GDM1 (cell line): ENCODE data around the gene TLR2.
A peak's percentile ranks its signal among the peaks of the same experiment; 100 is the strongest.

Experiments used
- DNase-seq: peaks from one replicate; lab custom pipeline; 2025; lab: John Stamatoyannopoulos, UW

TLR2 gene, protein sequence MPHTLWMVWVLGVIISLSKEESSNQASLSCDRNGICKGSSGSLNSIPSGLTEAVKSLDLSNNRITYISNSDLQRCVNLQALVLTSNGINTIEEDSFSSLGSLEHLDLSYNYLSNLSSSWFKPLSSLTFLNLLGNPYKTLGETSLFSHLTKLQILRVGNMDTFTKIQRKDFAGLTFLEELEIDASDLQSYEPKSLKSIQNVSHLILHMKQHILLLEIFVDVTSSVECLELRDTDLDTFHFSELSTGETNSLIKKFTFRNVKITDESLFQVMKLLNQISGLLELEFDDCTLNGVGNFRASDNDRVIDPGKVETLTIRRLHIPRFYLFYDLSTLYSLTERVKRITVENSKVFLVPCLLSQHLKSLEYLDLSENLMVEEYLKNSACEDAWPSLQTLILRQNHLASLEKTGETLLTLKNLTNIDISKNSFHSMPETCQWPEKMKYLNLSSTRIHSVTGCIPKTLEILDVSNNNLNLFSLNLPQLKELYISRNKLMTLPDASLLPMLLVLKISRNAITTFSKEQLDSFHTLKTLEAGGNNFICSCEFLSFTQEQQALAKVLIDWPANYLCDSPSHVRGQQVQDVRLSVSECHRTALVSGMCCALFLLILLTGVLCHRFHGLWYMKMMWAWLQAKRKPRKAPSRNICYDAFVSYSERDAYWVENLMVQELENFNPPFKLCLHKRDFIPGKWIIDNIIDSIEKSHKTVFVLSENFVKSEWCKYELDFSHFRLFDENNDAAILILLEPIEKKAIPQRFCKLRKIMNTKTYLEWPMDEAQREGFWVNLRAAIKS

DNA sequence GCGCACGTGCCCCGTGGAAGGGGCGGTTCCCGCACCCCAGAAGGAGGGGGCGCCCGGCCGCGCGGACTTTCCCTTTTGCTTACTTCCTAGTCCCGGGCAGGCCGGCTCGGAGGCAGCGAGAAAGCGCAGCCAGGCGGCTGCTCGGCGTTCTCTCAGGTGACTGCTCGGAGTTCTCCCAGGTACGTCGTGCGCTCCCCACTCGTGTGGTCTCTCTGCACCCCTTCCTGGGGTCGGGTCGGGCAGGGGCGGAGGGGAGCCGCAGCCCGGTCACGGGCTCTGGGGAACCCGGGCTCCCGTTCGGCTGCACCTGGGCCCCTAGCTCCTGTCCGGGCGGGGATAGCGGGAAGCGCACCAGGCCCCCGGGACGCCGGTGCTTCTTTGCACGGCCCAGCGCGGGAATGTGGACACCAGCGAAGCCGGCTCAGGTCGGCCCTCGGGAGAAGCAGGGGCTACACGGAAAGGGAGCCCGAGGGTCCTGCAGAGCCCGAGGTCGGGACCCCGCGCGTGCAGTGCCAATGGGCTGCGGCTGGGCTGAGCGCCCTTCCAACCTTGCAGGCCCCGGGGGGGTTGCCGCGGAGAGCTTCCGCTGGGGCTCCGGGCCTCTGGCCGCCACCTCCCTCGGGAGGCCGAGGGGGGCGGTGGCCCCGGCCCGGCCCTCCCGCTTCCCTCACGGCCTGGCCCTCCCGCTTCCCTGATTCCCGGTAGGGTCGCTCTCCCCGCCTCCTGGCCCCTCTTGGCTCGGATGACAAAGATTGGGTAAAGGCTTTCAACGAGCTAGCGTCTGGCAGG, at the start of gene TLR2:
Gene TLR2, plus strand, starts transcription at position 99 of the 789 bp plus-strand sequence. CDS start 18,628 bp downstream, outside the sequence.
- no peak for DNase-seq

DNA sequence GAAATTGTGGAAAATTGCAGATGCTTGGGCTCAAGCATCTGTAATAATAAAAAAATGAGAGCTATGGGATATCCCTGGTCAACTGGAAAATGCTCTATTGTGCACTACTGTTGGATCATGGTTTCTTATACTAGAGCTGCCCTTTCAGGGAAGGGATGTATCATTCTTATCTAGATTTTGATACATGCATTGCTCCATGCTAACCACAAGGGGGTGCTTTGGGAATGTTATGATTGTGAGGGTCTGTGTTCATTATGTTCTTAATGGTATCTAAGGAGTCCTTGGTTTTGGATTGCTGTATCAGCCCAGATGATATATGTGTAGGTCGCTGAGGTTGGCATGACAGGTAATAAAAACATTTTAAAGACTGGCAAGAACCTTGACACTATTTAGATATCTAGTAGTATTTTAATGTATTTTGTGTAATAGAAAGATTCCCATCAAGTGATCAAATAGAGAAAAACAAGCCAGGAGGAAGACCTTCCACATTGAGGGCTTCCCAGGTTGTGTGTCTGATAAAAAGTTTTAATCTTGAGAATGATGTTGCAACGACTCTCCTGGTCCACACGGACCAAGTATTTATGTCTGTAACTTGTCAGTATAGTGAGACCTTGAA, 49.2 kb upstream of the TLR2 start:
- no peak for DNase-seq

DNA sequence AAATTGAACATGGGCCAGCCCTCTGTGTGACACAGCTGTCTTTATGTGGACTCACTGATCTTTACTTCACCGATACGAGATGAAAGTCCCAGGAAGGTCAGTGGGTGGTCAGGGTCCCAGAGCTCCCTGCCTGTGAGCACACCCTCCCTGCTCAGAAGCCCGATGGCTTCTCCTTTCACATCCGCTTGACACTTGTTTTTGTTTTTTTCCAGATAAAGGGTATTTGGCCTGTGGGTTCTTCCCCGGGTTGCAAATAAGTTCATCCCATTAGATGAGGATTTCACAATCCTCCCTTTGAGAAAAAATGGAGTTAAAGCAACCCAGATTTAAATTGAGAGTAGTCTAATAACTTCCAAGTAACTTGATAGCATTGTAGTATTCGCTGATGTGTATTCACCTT, 48.2 kb upstream of the TLR2 start:
- DNase-seq: no peak

DNA sequence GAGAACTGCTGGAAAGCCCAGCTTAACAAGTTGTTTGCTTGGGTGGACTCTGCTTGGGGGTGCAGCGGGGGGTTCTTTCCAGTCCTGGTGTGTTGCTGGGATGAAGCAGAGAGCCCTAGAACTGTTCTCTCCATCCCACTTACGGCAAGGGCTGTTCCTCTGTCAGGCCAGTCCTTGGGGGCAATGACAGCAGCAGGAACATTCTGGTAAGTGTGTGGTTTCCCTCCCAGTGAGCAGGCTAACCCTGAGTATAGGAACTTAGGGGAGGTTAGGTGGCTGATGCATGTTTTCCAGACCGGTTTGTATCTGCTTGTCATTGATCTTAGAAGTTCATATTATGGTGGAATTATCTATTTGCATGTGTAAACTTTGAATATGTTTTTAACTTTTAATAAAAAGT, 46.9 kb upstream of the TLR2 start:
- no peak for DNase-seq

DNA sequence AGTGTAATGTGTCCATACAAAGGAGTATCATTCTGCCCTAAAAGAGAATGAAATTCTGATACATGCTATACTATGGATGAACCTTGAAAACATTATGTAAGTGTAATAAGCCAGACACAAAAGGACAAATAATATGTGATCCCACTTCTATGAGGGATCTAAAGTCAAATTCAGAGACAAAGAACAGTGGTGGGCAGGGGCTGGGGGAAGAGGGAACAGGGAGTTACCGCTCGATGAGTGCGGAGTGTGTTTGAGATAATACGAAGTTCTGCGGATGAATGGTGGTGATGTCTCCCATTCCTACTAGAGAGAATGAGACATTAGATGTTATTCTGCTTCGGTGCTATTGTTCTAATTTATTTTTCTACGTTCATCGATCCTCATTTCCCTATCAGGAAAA, 46.1 kb upstream of the TLR2 start:
- DNase-seq: no peak

DNA sequence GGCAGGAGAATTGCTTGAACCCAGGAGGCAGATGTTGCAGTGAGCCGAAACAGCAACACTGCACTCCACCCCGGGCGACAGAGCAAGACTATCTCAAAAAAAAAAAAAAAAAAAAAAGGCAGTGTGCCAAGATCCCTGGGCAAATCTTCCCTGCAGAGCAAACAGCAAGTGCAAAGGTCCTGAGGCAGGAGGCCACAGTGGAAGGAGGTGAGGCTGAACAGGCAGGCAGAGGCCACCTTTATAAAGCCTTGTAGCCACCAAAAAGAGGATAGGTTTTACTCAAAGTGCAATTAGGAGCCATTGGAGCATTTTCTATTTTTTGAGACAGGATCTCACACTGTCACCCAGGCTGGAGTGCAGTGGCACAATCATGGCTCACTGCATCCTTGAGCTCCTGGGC, 45.1 kb upstream of the TLR2 start:
- DNase-seq: no peak

DNA sequence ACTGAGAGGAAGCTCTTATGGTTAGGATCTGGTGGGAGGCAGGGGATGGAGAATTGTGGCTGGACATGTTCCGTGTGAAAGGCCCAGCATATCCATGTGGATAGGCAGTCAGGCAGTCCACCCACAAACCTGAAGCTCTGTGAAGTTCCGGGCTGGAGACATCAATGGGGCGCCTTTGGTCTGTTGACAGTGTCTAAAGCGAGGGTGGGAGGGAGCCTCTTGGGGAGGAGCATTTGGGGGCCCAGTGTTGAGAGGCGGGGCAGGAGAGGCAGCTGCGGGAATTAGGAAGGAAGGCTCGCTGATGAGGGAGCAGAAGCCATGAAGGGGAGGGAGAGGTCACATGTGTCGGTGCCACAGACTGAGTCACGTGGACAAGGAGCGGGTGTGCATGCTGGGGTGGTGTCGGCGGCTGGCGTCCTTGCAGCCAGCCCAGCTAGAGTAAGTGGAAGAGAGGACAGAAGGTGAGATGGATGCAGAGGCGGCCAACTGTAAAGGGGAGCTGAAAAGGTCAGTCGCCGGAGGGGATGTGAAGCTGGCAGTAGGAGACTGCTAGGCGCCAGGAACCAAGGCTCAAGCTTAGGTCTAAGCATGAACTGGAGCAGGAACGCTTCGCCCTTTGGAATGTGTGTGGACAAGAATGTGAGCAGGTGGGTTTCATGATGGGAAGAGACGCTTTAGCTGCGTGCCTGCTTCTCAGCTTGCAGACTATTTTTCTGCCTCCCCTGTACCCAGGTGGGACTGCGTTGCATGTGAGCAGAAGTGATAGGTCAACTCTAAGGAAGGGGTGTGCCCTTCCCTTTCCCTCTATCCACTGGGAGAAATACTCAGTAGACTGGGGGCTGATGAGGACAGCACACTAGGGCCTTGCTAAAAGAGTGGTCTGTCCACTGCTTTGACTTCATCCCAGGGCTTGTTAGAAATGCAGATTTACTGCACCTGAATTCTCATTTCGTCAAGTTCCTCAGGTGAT, 44.0 kb upstream of the TLR2 start:
- no peak for DNase-seq

DNA sequence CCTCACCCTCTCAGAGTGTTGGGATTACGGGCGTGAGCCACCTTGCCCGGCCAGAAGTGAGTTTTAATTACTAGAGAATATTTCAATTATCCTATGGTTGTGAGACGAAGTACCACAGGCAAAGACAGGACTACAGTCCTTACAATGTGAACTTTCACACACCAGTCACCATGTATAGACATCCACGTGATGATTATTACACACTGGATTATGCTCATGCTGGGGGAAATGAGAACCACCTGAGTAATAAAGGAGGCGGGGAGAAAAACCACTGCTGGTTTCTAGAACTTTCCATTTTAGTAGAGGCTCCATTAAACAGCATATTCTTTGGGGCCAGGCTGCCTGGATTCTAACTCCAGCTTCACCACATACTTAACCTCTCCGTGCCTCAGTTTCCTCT, 42.5 kb upstream of the TLR2 start:
- DNase-seq: no peak

DNA sequence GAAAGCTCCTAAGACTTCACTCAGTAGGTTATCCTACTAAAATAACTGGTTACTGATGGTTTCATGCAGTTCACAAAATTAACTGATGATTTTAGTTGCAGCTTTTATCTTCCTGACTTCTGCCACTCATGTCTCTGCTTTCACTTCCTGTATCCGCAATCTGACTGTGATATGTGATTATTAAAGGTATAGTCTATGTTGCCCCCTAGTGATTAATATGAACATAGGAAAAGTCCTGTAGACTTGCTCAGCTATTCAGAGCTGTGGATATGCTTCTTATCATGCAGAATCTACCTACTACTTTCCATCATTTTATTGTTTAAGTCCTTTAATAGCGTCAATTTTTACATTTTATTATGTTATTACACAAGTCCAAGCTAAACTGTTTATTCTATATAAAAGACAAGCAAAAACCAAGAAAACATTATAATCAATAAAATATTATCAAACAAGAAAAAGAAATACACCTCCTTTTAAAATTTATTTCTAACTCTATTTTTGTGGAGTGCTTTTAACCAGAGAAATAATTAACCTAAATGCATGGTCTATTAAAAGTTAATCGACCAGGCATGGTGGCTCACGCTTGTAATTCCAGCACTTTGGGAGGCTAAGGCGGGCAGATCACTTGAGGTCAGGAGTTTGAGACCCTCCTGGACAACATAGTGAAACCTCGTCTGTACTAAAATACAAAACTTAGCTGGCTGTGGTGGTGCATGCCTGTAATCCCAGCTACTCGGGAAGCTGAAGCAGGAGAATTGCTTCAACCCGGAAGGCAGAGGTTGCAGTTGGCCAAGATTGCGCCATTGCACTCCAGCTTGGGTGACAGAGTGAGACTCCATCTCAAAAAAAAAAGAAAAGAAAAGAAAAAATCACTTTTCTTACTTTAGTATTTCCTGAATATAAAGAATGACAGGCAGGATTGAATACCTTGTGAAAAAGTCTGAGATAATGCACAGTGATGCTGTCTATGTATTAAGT, 40.4 kb upstream of the TLR2 start:
- DNase-seq: peak; percentile 18

DNA sequence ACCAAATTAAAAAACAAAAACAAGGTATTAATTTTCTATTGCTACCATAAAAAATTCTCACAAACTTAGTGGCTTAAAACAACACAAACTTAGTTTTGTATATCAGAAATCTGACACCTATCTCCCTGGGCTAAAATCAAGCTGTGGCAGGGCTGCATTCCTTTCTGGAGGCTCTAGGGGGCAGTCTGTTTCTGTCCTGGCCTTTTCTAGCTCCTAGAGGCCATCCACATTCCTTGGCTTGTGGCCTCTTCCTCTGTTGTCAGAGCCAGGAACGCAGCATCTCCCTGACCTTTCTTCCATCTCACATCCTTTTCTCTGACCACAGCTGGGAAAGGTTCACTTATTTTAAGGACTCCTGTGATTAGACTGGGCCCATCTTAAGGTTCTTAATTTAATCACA, 38.9 kb upstream of the TLR2 start:
- no peak for DNase-seq

DNA sequence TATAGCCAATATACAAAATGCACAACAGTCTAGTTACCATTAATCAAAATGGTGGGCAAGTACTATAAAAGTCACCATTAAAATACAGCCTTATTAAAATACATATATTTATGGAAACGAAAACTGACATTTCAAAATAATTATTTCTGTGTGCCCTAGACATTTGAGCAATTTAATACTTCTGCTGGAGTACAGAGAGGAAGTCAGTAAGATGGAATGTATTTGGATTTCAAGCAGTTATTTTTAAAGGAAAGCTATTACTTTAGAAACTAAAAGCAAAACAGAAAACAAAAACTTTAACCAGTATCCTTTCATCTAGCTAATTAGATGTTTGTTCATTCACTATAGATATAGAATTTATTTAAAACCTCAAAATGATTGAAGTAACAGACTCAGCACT, 37.8 kb upstream of the TLR2 start:
- no peak for DNase-seq

DNA sequence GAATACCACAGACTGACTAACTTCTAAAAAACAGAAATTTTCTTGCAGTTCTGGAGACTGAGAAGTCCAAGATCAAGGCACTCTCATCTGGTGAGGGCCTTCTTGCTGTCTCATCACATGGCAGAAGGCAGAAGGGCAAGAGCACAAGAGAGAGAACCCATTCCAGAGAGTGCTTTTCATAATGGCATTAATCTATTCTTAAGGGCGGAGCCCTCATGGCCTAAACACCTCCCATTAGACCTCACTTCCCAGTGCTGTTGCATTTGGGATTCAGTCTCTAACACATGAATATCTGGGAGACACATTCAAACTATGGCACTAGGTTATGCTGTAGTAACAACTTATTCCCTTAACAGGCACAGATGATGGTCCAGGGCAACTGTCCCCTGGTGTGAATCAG, 37.1 kb upstream of the TLR2 start:
- no peak for DNase-seq

DNA sequence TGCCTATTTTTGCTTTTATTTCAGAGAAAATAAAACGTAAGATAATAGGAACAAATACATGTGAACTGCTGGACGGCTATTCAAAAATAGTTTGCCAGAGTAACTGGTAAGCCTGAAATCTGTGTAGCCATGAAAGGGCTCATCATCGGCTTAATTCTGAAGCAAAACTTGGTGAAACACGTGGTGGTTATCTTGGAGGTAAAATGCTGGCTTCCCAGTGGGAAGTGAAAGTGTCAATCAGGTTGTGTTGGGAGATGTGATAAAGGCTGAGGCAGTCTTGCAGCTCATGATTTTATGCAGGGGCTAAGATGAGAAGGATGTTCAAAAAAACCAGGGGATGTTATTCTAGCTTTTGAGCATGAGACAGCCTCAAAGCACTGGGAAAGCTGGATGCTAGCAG, 36.1 kb upstream of the TLR2 start:
- no peak for DNase-seq

DNA sequence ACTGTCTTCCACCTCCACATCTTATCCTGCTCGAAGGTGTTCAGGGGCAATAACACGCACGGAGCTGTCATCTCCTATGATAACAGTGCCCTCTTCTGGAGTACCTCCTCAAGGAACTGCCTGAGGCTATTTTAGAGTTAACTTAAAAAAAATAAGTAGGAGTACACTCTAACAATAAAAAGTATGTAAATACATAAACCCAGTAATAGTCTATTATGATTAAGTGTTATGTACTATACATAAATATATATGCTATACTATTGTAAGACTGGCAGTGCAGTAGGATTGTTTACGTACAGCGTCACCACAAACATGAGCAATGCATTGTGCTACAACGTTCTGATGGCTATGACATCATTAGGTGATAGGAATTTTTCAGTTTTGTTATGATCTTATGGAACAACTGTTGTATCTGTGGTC, 34.5 kb upstream of the TLR2 start:
- DNase-seq: no peak

DNA sequence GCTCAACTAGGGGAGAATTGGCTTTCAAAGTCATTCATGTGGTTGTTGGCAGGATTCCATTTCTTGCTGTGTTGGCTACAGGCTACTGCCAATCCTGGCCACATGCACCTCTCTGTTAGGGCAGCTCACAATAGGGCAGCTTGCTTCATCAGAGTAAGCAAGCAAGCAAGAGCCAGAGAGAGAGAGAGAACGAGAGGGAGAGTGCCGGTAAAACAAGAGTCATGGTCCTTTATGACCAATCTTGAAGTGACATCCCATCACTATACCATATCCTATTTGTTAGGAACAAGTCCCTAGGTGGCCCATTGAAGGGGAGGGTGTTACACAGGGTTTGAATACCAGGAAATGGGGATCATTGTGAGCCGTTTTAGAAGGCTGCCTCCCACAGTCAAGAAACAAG, 33.0 kb upstream of the TLR2 start:
- no peak for DNase-seq

DNA sequence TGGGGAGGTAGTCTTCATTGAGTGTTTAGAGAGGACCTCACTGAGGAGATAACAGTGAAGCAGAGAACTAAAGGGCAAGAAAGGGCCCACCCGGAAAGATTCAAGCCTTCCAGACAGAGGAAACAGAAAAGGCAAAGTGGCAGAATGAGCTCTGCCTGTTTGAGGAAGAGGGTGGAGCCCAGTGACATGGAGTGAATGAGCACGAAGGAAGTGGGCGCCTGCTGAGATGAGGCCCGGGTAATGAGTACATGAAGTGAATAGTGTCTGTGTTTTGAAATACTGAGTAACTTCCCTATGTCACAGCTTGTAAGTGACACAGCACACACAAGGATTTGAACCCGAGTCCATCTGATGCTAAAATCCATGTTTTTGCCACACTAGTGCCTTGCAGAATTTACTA, 32.5 kb upstream of the TLR2 start:
- DNase-seq: peak; percentile 20

DNA sequence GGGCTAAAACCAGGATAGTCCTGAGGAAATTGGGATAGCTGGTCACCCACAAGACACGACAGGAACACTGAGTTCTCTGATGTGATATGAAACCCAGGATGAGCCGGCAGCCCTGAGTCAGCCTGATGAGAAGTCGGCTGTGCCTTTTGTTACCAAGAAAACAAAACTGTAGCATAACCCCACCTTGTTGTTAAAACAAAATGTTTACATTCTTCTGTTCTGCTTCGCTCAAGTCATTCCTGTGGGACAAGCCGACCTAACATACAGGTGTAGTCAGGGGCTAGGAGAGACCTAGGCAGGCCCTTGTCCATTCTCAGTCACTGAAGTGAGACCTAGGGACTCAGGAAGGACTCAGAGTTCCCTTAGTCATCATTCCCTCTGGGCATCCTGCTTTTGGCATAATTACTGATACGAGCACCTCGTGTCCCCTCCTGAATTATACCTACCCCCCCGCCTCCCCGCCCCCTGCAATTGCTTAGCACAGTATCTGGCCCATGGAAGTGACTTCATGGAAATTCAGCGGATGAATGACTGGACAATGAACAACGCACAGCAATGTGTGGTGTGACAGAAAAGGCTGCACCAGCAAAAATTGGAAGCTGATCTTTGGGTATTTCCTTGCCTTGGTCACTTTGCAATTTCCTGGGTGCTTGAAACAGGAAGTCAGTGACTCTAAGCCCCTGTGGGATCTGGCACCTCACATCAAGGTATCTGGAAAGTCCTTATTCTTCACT, 31.9 kb upstream of the TLR2 start:
- DNase-seq: no peak

DNA sequence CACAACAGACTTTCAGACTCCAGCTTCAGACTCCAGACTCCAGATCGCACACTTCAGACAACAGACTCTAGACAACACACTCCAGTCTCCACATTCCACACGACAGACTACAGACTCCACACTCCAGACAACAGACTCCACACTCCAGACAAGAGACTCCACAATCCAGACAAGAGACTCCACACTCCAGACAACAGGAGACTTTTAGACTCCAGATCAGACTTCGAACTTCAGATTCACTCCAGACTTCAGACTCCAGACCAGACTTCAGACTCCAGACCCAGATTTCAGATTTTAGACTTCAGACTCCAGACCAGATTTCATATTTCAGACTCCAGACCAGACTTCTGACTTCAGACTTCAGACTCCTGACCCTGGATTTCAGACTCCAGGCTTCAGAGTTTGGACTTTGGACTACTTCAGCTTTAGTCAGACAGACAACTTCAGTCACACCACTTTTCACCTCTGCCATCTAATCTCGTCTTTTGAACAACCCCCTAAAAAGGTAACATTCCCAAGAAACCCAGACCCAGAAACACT, 29.0 kb upstream of the TLR2 start:
- no peak for DNase-seq

DNA sequence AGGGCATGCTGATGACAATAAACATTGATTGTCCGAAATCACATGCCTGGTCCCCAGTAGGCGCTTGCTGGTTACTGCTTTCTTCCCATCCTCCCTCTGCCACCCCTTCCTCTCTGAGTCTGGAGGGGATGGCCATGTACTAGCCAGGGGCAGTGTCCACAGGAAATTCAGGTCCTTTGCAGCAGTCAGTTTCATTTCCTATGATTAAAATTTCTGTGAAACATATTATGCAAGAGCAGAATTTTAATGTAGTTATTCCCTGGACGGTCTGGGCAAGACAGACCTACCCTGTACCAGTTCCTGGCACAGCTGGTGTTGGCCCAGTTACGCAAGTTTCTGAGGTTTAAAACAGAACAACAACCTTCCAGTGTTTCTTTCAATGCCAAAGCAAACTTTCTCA, 28.2 kb upstream of the TLR2 start:
- DNase-seq: no peak
